MCF 10A (cell line): ENCODE measurements around the gene OR6C3. TPM values are rescaled to one million over a fixed set of nuclear protein-coding genes. Genes with fewer than 3 reads are reported as not detected.
"Not testable (repeated sequence)": the region's sequence is repeated elsewhere in the genome, so short reads cannot be mapped to it uniquely, and the experiment has no call there.

Experiments used
- BruUV-seq: library from RNA; stranded (reverse); fragments of 400-500 nt; replicated peaks from 2 replicates; lab custom pipeline; 2021; lab: Mats Ljungman, UMichigan
- CTCF ChIA-PET: fragments of 300-600 bp; sonication (Branson Sonifier 250); formaldehyde crosslinking; extraction: SDS; loops from one replicate; lab custom pipeline; 2021; ENCODE audit warnings: antibody characterized with exemption, inconsistent platforms; lab: Yijun Ruan, JAX
- POLR2A ChIA-PET: fragments of 300-600, 350-650 bp; sonication (Branson Sonifier 250); formaldehyde crosslinking; extraction: SDS; loops from one replicate; lab custom pipeline; 2020; ENCODE audit warnings: antibody characterized with exemption, inconsistent platforms; lab: Yijun Ruan, JAX
- DNase-seq: peaks from one replicate; pipeline ENCODE4 v3.0.0-alpha.2; 2018; ENCODE audit not compliant: unreplicated experiment
- H3K27ac Mint-ChIP-seq: one replicate; pipeline ENCODE4 v1.8.0; 2022; ENCODE audit warnings: mild to moderate bottlenecking, low read depth, mixed read lengths; ENCODE audit not compliant: unreplicated experiment
- H3K27me3 Mint-ChIP-seq: one replicate; pipeline ENCODE4 v1.8.0; 2022; ENCODE audit warnings: mixed read lengths; ENCODE audit not compliant: insufficient read depth, unreplicated experiment
- H3K36me3 Mint-ChIP-seq: one replicate; pipeline ENCODE4 v1.8.0; 2022; ENCODE audit warnings: mild to moderate bottlenecking, moderate library complexity, mixed read lengths; ENCODE audit not compliant: insufficient read depth, unreplicated experiment
- H3K4me1 Mint-ChIP-seq: one replicate; pipeline ENCODE4 v1.8.0; 2022; ENCODE audit warnings: mixed read lengths; ENCODE audit not compliant: insufficient read depth, unreplicated experiment
- H3K4me3 Mint-ChIP-seq: one replicate; pipeline ENCODE4 v1.8.0; 2022; ENCODE audit warnings: mild to moderate bottlenecking, moderate library complexity, mixed read lengths; ENCODE audit not compliant: unreplicated experiment
- H3K9me3 Mint-ChIP-seq: one replicate; pipeline ENCODE4 v1.8.0; 2022; ENCODE audit warnings: mixed read lengths; ENCODE audit not compliant: unreplicated experiment
- intact Hi-C: fragments of 100-400 bp; cut with micrococcal nuclease; formaldehyde crosslinking; loops from 2 replicates; pipeline ENCODE4 v1.14.1; 2022
- total RNA-seq: library from RNA; stranded (reverse); gene quantifications from 2 replicates; pipeline ENCODE4 v1.2.3, GENCODE V29; 2022
- TF ChIP-seq, protein P1 (sequence below): fragments of 200-600 bp; IDR thresholded peaks from one replicate; pipeline ENCODE4 v1.8.0; 2022; ENCODE audit warnings: antibody characterized with exemption, mild to moderate bottlenecking; ENCODE audit not compliant: unreplicated experiment

The OR6C3 gene
- total RNA-seq, 1 experiment from 2014 or later: not detected

DNA sequence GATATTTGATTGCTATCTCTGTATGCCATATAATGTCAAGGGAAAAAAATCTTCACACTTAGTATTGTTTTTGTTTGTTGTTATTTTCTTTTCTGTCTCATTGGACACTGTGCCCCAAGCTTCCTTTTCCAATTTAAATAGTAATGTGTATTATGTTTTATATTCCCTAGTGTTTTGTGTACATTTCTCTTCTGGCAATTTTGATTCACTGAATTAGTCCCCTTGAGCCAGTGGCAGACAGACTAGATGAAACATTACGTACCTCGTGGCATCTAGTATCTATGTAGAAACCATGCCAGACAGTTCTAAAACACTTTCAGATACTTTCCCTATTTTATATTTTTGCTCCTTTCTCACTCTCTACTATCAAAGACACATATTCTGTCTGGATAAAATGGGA lies 16.5 kb upstream of the OR6C3 start, which contains the start of gene OR6C1:
Gene OR6C1 (plus strand): TSS at position 301 of the 400 bp plus-strand sequence. CDS start 6,257 bp downstream, outside the sequence.
- TF ChIP-seq, protein P1, sequence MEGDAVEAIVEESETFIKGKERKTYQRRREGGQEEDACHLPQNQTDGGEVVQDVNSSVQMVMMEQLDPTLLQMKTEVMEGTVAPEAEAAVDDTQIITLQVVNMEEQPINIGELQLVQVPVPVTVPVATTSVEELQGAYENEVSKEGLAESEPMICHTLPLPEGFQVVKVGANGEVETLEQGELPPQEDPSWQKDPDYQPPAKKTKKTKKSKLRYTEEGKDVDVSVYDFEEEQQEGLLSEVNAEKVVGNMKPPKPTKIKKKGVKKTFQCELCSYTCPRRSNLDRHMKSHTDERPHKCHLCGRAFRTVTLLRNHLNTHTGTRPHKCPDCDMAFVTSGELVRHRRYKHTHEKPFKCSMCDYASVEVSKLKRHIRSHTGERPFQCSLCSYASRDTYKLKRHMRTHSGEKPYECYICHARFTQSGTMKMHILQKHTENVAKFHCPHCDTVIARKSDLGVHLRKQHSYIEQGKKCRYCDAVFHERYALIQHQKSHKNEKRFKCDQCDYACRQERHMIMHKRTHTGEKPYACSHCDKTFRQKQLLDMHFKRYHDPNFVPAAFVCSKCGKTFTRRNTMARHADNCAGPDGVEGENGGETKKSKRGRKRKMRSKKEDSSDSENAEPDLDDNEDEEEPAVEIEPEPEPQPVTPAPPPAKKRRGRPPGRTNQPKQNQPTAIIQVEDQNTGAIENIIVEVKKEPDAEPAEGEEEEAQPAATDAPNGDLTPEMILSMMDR: no peak
- Mint-ChIP-seq H3K4me3 (no peak within 1 kb of the TSS), H3K36me3 (no peaks in the 10 kb centered on the region), H3K4me1 (no peaks in the 10 kb centered on the region), H3K9me3 (no peaks in the 10 kb centered on the region), H3K27ac (no peak within 1 kb of the TSS), H3K27me3 (peaks cover 65% of the 10 kb centered on the region)
- intact Hi-C loops: no loop called here
- ChIA-PET POLR2A (no interaction called here), CTCF (no interaction called here)
- BruUV-seq: no TSS peak
- DNase-seq: no peak

DNA sequence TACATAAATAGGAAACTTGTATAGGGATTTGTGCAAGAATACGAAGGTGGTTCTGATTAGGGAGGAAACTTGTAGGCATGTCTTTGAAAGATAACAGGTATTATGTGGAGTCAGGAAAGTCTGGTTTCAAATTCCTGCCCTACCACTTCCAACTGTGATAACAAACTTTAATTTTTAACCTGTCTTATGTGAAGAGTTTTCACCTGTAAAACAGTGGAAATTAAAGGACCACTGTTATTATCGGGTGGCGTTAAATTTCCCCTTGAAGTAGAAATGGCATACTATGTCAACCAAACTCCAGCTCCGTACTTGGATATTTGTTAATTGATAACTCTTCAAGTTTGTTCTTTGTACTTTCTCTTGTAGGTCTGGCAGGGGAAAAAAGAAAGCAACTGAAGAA lies 10.3 kb upstream of the OR6C3 start:
- intact Hi-C loops: no loop called here
- DNase-seq: no peak
- H3K27me3 Mint-ChIP-seq: peaks cover 56% of the 10 kb centered on the region
- no peaks in the 10 kb centered on the region for H3K36me3 Mint-ChIP-seq
- ChIA-PET CTCF (no interaction called here), POLR2A (no interaction called here)
- no peaks in the 10 kb centered on the region for H3K9me3 Mint-ChIP-seq
- no peak overlapping the region for H3K4me3 Mint-ChIP-seq
- no TSS peak for BruUV-seq
- no peak overlapping the region for H3K27ac Mint-ChIP-seq
- TF ChIP-seq, protein P1: no peak
- no peaks in the 10 kb centered on the region for H3K4me1 Mint-ChIP-seq

DNA sequence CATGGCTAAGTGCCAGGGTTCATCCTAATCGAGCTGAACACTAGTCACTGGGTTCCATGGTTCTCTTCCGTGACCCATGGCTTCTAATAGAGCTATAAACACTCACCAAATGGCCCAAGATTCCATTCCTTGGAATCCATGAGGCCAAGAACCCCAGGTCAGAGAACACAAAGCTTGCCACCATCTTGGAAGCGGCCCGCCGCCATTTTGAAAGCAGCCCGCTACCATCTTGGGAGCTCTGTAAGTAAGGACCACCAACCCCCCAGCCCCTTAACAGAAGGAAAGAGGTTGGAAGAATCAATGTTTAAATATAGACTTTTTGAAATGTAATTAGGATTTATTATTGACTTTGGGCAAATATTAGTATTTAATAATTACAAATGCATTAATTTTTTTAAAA lies 4.7 kb upstream of the OR6C3 start:
- H3K4me1 Mint-ChIP-seq, DNase-seq, H3K27ac Mint-ChIP-seq, BruUV-seq, H3K36me3 Mint-ChIP-seq, H3K4me3 Mint-ChIP-seq, CTCF ChIA-PET, intact Hi-C loops, POLR2A ChIA-PET, H3K9me3 Mint-ChIP-seq: not testable (repeated sequence)
- peaks cover 50% of the 10 kb centered on the region for H3K27me3 Mint-ChIP-seq

DNA sequence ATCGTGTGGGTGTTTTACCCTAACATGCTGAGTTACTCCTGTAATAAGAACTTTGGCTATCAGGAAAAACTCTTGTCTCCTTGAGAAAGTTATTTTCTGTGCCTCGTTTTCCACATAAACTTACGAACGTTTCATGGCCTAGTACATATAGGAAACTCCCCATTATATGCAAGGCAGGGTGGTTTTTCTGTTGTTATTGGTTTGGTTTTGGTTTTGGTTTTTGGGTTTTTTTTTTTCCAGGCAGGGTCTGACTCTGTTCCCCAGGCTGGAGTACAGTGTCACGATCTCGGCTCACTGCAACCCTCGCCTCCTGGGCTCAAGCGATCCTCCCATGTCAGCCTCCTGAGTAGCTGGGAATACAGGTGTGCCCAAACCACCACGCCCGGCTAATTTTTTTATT lies 5.5 kb downstream of the OR6C3 start:
- intact Hi-C loops: no loop called here
- Mint-ChIP-seq H3K36me3 (no peaks in the 10 kb centered on the region), H3K4me1 (no peaks in the 10 kb centered on the region), H3K4me3 (no peak overlapping the region), H3K9me3 (no peaks in the 10 kb centered on the region), H3K27me3 (peaks cover 64% of the 10 kb centered on the region), H3K27ac (no peak overlapping the region)
- ChIA-PET POLR2A (no interaction called here), CTCF (no interaction called here)
- TF ChIP-seq, protein P1: no peak
- BruUV-seq: no TSS peak
- DNase-seq: no peak

DNA sequence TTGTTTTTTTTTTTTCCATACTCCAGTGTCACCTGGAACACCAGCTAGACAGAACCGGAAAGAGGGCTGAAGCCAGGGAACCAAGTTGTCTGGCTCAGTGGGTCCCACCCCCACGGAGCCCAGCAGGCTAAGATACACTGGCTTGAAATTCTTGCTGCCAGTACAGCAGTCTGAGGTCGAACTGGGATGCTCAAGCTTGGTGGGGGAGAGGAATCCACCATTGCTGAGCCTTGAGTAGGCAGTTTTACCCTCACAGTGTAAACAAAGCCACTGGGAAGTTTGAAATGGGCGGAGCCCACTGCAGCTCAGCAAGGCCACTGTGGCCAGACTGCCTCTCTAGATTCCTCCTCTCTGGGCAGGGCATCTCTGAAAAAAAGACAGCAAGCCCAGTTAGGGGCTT lies 24.8 kb downstream of the OR6C3 start:
- H3K4me3 Mint-ChIP-seq, H3K9me3 Mint-ChIP-seq, DNase-seq, H3K4me1 Mint-ChIP-seq, BruUV-seq, H3K27ac Mint-ChIP-seq, intact Hi-C loops, POLR2A ChIA-PET, H3K36me3 Mint-ChIP-seq: not testable (repeated sequence)
- H3K27me3 Mint-ChIP-seq: peaks cover 77% of the 10 kb centered on the region
- CTCF ChIA-PET: interaction anchor here (0.6 kb wide), 1 partner anchor 862 kb away, joined by 3 read pairs; no protein-coding TSS in a partner anchor
